SIG-M5 treated with dmso at 0.1 percent for 504 hours (cell line): ENCODE measurements around the gene SLC25A51.

Experiments
- DNase-seq: peaks from one replicate; lab custom pipeline; 2025; ENCODE audit not compliant: unreplicated experiment; lab: John Stamatoyannopoulos, UW

SLC25A51 gene

GRCh38 chr9:37903647-37904444 lies at the start of gene SLC25A51:
SLC25A51 (minus strand) TSS chr9:37904127; CDS start chr9:37888550, 15,577 bp downstream.
- DNase-seq = peak; percentile 76

GRCh38 chr9:37953206-37953774 lies 49.4 kb upstream of the SLC25A51 start:
- DNase-seq = no peak

- DNase-seq = no peak
Observed at GRCh38 chr9:37952731-37953130, 48.8 kb upstream of the SLC25A51 start.

- DNase-seq = no peak
Observed at GRCh38 chr9:37951671-37952449, 47.9 kb upstream of the SLC25A51 start.

GRCh38 chr9:37950561-37950960 lies 46.6 kb upstream of the SLC25A51 start:
- no peak for DNase-seq

- DNase-seq = no peak
Observed at GRCh38 chr9:37949576-37949975, 45.6 kb upstream of the SLC25A51 start.

GRCh38 chr9:37948417-37948980 lies 44.6 kb upstream of the SLC25A51 start:
- DNase-seq = no peak

GRCh38 chr9:37947977-37948376 lies 44.0 kb upstream of the SLC25A51 start:
- no peak for DNase-seq

- DNase-seq = no peak
Observed at GRCh38 chr9:37947471-37947870, 43.5 kb upstream of the SLC25A51 start.

GRCh38 chr9:37946971-37947370 lies 43.0 kb upstream of the SLC25A51 start:
- no peak for DNase-seq

- no peak for DNase-seq
Observed at GRCh38 chr9:37946041-37946440, 42.1 kb upstream of the SLC25A51 start.

GRCh38 chr9:37944671-37945481 lies 40.9 kb upstream of the SLC25A51 start:
- DNase-seq = no peak

GRCh38 chr9:37944266-37944650 lies 40.3 kb upstream of the SLC25A51 start:
- no peak for DNase-seq

GRCh38 chr9:37943345-37944265 lies 39.7 kb upstream of the SLC25A51 start:
- DNase-seq = no peak

GRCh38 chr9:37942621-37943344 lies 38.9 kb upstream of the SLC25A51 start:
- DNase-seq = no peak

GRCh38 chr9:37941253-37941652 lies 37.3 kb upstream of the SLC25A51 start:
- no peak for DNase-seq

GRCh38 chr9:37939575-37940095 lies 35.7 kb upstream of the SLC25A51 start:
- DNase-seq = no peak

GRCh38 chr9:37938121-37938891 lies 34.4 kb upstream of the SLC25A51 start:
- DNase-seq = no peak
